ENCODE results near the gene SLC22A13. TPM values are rescaled to one million over a fixed set of nuclear protein-coding genes. Genes with fewer than 3 reads are reported as not detected.
"Not testable (repeated sequence)": the region's sequence is repeated elsewhere in the genome, so short reads cannot be mapped to it uniquely, and the experiment has no call there.

The SLC22A13 gene
- total RNA-seq, 1 experiment from 2014 or later: 0.40 TPM

- DNase-seq (ENCODE audit: extremely low read depth, low read depth): no peak
Observed at GRCh38 chr3:38260474-38260873, 5.1 kb upstream of the SLC22A13 start.

DNA sequence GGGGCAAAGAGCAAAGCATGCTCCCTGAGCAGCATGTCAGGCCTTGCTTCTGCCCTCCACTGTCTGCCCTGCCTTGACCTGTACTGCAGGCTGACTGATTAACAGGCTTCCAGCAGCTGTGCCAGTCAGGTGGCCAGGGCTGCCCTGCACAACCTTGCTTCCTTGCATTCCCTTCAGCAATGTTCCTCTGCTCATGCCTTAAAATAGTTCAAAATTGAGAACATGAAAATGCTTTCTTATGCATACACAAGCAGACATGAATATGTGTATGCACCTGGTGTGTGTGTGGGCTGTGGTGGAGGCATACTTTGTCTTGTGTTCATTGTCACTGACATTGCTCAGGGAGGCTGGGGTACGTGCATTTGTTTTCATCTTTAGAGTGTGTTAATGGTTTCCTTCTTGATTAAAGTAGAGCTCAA lies 1.2 kb upstream of the SLC22A13 start:
- no peak for DNase-seq (ENCODE audit: extremely low read depth, low read depth)

DNA sequence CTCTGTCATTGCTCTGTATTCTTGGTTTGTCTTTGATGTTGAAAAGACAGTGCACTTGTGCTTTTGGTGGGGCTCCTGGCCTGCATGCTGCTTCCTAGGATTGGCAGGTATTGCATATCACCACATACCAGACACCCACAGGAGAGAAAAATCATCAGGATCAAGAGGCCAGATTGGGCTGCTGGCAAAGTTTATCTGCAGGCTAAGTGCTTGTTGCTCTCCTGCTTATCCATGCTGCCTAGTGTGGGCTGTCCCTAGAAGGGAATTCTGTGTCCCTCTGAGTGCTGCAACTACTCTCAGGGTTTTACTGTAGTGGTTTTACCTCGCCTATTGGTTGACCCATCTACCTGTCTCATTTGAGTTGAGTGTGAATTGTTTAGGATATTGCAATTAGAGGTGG lies 833 bp upstream of the SLC22A13 start:
- no peak for DNase-seq (ENCODE audit: extremely low read depth, low read depth)

DNA sequence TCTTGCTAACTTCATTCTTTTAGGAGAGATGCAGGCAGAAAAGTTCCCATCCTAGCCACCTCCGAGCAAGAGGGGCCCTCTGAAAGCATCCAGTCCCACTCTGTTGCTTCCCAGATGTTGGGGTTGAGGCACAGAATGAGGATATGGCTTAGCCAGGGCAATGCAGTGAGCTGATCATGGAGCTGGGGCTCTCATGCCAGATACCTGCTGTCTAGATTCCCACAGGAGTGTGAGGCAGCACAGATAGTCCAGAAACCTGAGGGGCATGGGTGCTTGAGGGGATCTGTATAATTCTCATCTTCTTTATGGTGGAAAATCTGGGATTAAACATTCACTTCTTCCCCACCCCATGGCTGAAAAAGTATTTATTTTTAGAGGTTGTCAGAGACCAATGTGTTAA lies 1.2 kb downstream of the SLC22A13 start:
- no peak for DNase-seq (ENCODE audit: extremely low read depth, low read depth)

DNA sequence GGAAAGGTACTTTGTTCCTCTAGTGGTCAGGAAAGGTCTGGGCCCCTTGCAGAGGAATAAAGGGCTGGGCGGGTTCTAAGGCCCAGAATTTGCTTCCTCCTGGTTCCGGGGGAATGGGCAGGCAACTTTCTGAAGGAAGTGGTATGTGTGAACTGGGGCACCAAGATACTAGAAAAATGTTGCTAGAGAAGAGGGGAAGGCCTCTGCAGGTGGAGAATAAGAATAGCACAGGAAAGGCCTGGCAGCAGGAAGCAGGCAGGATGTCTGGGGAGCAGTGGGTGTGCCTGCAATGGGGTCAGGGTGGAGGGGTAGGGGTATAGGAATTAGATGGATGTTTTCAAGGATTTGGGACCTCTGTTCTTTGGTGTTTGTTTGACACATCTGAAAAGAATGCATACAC lies 2.0 kb downstream of the SLC22A13 start:
- DNase-seq (ENCODE audit: extremely low read depth, low read depth): no peak

- no peak for DNase-seq (ENCODE audit: extremely low read depth, low read depth)
Observed at GRCh38 chr3:38268087-38268486, 2.5 kb downstream of the SLC22A13 start.

- DNase-seq (ENCODE audit: extremely low read depth, low read depth): no peak
Observed at GRCh38 chr3:38268522-38268921, 2.9 kb downstream of the SLC22A13 start.

DNA sequence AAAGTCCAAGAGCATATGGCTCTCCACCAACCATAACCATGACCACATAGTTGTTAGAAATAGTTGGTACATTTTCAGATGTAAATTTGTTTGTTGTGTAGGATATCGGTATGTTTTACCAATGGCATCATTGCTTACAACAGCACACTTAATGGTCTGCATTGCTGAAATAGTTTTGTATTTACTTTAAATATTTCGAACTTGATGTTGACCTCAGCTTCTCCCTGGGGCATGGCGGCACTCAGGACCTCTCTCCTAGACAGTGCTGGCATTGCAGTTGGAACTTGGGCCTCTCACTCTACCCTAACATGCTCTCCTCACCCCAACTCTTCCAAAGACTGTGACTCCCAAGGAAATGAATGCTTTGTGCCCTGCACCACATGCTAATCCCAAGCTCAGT lies 5.0 kb downstream of the SLC22A13 start:
- no peak for DNase-seq (ENCODE audit: extremely low read depth, low read depth)

- DNase-seq (ENCODE audit: extremely low read depth, low read depth): no peak
Observed at GRCh38 chr3:38271553-38271952, 5.9 kb downstream of the SLC22A13 start.

- DNase-seq (ENCODE audit: extremely low read depth, low read depth): no peak
Observed at GRCh38 chr3:38274864-38275649, 9.4 kb downstream of the SLC22A13 start.

- no peak for DNase-seq (ENCODE audit: extremely low read depth, low read depth)
Observed at GRCh38 chr3:38275658-38276057, 10.0 kb downstream of the SLC22A13 start.

GRCh38 chr3:38276081-38276916 lies 10.7 kb downstream of the SLC22A13 start:
- DNase-seq (ENCODE audit: extremely low read depth, low read depth): no peak

DNA sequence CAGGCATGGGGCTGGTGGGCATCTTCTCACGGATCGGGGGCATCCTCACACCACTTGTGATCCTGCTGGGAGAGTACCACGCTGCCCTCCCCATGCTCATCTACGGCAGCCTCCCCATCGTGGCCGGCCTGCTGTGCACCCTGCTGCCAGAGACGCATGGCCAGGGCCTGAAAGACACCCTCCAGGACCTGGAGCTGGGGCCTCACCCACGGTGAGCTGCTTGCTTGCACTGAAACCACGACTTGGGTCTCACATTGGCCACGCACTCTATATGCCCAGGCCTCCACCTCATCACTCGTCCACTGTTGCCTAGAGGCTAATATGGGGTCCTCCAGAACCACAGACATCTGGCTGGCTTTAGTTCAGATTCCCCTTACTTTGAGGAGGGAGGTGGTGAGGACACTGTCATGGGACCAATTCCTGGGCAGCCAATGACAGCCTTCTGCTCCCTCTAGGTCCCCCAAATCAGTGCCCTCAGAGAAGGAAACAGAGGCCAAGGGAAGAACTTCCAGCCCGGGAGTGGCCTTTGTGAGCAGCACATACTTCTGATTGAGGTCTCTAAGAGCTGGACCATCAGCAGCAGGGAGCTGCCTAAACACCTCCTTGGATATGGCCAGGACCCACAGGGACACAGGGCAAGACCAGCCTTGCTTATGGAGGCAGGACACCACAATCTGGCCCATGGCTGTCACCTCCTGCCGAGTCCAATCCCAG lies 11.5 kb downstream of the SLC22A13 start:
- DNase-seq (ENCODE audit: extremely low read depth, low read depth): no peak

DNA sequence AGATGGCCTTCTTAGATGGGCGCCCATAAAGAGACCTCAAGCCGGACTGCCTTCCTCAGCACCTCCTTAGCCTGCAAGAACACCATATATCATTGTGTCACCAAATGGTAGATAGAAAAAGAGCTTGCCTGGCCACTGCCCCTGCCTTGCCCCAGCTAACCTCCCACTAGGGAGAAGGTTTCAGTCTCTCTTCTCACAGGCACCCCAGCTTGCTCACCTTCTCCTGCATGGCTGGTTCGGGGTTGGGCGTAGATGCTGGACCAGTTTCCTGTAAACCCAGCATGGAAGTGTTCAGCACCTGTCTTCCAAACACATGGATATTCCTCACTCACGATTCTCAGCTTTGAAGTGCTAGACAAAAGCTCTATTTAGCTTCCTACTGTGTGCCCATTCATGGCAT lies 13.2 kb downstream of the SLC22A13 start:
- DNase-seq (ENCODE audit: extremely low read depth, low read depth): no peak

DNA sequence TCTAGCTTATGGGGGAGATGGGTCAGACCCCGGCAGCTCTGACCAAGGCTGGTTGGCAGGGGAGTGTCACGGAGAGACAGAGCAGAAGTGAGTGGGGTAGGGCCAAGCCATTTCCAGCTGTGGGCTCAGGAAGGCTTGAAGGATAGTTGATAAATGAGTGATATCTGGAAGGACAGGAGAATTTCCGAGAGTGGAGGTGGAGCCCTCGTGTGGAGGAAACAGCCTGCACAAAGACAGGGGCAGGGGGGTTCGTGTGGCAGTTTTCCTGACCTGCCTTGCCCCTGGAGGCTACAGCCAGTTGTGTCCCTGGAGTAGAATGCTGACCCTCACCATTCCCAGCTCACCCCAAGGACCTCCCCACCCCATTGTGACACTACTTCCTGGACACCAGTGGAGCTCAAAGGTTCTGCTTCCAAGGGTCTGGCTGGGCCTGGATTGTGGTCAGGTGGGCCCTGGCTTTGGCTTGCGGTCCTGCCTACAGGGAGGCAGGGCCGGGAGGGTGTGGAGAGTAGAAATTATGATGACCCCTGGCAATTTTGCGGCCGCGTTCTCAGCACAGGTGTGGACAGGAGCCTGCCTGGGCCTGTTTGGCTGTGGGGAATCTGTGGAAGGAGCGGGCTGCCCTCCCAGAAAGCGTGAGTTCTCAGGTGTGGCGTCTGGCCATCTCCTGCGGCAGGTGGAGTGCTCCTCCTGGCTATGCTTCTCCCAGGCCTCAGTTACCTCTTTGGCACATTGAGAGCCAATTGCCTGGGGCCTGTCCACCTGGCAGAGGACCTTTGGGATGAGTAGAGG lies 16.5 kb downstream of the SLC22A13 start, which contains the start of gene SLC22A14:
Gene SLC22A14, plus strand, starts transcription at position 400 of the 792 bp plus-strand sequence. CDS start 23,733 bp downstream, outside the sequence.
- DNase-seq (ENCODE audit: extremely low read depth, low read depth): no peak

- DNase-seq (ENCODE audit: extremely low read depth, low read depth): no peak
Observed at GRCh38 chr3:38283810-38284755, 18.5 kb downstream of the SLC22A13 start.

DNA sequence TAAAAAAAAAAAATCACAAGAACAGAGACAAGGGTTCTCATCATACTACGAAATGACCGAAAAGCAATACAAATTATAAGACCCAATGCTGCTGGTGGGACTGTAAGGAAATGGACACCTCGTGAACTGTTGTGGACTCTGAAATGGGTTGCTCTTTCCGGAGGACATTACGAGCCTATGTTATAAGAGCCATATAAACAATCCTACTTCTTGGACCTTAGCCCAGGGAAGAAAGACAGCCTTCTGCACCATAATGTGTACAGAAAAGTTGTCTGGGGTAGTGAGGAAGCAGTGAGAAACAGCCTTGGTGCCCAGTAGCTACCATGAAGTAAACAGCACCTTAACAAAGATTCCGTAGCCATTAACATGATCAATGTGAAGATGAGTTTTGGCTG lies 19.1 kb downstream of the SLC22A13 start:
- DNase-seq (ENCODE audit: extremely low read depth, low read depth): no peak

GRCh38 chr3:38289286-38290217 lies 23.9 kb downstream of the SLC22A13 start:
- DNase-seq (ENCODE audit: extremely low read depth, low read depth): not testable (repeated sequence)
